ENCODE data around the gene APC.
"Not testable (repeated sequence)": the region's sequence is repeated elsewhere in the genome, so short reads cannot be mapped to it uniquely, and the experiment has no call there.

APC gene

DNA sequence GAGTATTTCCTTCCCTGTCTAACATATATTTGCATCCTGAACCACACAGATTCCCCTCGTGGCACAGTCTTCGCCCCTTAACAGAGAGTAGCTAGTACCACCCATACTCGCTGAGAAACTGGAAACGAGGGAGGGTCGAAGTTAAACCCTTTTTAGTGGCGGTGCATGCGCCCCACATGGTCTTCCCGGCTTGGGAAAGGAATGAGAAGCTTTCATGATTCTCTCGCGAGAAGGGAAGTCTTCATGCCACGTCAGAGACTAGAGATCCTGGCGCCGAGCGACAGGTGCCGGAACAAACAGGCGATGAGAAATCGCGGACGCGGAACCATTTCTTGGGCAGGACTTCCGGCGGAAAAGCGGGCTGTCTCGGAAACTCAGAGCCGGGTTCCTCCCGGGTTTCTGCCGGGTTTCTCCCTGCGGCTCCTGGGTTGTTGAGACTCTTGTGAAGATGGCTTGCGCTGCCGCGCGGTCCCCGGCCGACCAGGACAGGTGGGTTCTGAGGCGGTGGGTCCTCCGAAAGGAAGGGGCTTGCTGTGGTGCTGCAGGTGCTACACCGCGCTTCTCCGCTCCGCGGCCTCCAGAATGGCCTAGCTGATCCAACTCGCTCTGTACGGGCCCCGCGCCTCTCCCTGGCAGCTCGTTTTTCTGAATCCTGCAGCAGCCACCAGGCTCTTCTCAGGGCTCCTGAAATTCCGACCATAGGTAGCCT lies 123.4 kb downstream of the APC start, which contains the start of gene SRP19:
Gene SRP19, plus strand, starts transcription at position 359 of the 709 bp plus-strand sequence. Its CDS starts 90 bp downstream, at position 449.
- DNase-seq, result peak; percentile 98

DNA sequence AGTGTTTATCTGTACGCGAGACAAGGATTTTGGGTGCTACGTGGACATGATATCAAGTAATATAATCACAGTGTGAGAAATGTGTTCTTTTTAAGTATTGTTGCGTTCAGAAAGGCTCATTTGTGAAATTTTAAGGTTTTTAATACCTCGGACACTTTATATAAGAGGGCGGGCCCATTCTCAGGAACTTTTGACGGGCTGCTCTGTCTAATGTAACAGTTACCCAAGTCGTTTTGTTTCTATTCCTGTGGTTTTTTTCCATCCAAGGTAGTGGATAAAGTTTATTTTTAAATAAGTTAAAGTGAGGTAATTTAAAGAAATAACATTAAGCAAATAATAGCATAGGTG lies 123.9 kb downstream of the APC start:
- no peak for DNase-seq

- no peak for DNase-seq
These were observed 124.4 kb downstream of the APC start for GRCh38 chr5:112862085-112862484.

DNA sequence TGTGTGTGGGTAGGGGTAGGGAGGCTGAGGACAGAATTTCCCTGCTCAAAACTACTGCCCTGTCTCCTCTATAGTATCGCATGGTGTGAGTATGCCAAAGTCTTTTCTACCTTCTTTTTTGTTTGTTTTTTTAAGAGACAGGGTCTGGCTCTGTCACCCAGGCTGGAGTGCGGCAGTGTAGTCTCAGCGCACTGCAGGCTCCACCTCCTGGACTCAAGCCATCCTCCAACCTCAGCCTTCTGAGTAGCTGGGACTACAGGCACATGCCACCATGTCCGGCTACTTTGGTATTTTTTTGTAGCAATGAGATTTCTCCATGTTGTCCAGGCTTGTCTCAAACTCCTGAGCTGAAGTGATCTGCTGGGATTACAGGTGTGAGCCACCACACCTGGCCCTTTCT lies 125.9 kb downstream of the APC start:
- no peak for DNase-seq

DNA sequence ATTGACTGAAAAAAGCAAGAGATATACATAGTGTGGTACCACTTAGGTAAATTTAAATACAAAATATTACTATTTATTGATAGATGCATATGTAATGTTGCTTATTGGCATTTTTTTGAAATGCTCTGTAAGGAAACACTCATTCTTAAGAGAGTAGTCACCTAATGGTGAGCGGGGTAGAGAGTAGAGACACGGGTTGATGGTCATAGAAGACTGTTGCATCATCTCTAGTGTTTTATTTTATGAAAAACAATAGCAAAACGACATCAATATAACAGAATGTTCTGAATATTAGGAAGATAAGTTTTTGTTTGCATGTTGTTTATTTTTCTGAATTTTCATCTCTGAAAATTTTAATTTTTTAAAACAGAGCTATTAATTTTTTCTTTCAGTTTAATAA lies 127.4 kb downstream of the APC start:
- no peak for DNase-seq

GRCh38 chr5:112866739-112867138 lies 129.1 kb downstream of the APC start:
- DNase-seq, result no peak

- DNase-seq, result no peak
These were observed 129.7 kb downstream of the APC start for GRCh38 chr5:112867411-112867810.

DNA sequence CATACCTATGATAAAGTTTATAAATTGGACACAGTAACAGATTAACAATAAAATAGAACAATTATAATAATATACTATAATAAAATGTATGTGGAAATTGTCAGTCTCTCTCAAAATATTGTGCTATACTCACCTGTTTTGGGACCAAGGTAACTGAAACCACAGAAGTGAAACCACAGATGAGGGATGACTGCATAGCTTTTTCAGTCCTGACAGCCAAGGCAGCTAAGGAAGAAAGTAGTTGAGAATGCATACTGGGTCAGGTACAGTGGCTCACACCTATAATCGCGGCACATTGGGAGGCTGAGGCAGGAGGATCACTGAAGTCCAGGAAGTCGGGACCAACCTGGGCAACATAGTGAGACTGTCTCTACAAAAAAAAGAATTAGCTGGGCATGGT lies 132.3 kb downstream of the APC start:
- no peak for DNase-seq

DNA sequence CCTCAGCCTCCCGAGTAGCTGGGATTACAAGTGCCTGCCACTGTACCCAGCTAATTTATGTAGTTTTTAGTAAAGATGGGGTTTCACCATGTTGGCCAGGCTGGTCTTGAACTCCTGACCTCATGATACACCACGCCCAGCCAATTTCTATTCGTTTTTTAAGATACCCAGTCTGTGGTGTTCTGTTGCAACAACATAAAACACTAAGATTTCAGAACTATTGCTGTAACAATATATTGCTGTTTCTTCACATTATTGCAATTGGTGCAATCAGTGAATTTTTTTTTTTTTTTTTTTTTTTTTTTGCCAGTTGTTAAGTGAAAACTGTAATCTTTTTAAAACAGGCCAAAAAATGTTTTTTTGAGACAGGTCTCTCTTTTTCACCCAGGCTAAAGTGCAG lies 133.3 kb downstream of the APC start:
- DNase-seq, result no peak

DNA sequence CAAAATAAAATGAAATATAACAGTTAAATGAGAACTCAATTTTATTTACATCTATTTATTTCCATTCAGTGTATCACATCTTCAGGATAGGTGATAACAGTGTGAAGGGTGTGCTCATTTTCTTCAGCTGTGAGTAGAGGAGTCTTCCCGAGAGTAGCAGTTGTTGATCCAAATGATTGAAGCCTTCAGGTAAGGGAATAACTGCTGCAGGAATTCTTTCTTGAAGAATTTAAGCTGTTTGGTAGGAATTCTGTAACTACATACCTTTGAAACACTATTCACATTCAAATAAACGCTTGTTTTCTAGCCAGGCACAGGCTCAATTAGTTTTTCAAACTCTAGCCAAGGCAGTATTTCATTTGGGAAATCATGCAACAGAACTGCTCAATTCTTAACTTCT lies 138.7 kb downstream of the APC start:
- DNase-seq, result no peak

DNA sequence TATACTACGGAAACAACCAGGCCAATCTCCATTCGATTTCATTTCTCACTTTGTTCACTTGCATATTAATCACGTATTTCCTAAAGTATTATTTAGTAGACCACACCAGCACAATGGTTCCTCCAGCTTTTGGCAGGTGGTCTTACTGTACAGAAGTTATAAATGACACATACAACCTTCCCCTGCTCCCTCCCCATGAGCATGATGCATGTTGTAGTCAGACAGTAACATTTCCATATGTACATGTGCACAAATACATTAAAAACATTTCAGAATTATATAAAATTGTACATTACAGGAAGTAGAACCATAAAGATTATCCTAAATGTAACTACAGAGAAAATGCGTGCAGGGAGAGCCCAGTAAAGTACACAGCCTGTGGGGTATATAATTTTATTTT lies 140.4 kb downstream of the APC start:
- no peak for DNase-seq

GRCh38 chr5:112878760-112879159 lies 141.1 kb downstream of the APC start:
- no peak for DNase-seq

DNA sequence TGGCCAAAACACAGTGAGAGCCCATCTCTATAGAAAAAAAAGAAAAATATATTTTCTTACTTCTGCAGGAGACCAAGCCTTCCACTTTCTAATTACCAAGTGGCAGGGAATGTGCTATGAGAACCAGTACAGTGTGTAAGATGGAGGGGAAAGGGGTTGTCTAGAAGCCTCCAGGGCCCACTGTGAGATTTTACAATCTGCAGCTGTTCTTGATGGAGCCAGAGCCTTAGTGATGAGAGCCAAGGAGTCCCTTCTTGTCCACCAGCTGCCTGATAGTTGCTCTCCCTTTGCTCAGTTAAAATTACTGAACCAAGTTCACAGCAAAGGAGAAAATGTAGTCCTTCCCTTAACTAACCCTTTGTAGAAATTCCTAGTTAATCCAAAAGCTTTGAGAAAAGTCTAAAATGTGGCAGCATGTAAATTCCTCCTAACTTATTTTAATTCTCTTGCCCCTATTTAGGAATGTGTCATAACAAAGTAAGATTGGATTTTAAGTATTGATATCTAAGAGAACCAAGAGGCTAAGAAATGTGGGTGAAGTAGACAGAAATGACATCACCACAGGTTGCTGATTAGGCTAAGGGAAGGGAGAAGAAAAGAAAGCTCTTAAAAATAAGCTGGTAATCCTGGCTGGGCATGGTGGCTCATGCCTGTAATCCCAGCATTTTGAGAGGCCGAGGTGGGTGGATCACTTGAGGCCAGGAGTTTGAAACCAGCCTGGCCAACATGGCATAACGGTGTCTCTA lies 142.7 kb downstream of the APC start:
- DNase-seq, result no peak

DNA sequence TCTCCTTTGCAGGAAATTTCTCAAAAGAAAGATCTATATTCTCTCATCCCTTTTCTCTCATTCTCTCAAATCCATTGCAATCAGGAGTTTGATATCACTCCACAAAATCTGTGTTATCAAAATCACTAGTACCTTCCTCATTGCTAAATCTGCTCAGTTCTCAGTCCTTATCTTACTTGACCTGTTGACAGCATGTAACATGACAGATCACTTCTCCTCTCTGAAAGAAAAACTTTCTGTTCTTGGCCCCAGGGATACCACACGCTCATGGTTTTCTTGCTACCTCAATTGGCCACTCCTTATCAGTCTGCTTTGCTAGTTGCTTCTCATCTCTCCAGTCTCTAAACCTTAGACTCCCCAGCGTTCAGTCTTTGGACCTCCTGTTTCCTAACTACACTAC lies 145.5 kb downstream of the APC start:
- no peak for DNase-seq

DNA sequence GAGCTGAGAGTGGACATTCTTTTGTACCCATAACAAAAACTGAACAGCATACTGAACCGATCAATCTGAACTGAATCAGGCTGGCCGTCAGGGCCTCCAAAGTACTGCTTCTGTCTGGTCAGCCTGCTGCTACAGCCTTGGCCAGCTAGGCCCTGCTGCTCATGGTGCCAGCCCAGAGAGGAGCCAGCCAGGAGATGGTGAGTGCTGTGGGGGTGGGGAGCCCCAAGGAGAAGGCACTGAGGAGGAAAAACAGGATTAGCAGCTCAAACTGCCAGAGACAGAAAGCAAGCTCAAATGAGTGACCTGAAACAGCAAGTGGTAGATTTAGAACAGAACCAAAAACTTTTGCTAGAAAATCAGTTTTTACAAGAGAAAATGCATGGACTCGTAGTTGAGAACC lies 147.3 kb downstream of the APC start:
- no peak for DNase-seq

DNA sequence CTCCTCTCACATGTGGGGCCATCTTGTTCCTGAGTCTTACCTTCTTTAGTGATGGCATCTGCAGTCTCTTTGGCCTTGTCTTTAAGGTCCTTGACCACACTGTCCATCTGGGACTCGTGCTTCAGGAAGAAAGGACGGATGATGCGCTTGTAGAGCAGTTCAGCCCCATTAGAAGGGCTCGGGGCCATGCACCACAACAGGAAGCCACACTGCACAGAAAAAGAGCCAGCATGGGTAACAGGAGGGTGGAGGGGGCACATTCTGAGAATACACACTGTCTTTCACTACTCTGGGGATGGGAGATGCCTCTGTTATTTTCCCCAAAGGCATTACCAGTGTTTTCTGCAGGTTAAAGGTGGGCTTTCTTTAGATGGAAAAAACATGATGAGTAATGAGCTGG lies 149.3 kb downstream of the APC start:
- no peak for DNase-seq

GRCh38 chr5:112892066-112892465 lies 154.4 kb downstream of the APC start:
- DNase-seq, result not testable (repeated sequence)

DNA sequence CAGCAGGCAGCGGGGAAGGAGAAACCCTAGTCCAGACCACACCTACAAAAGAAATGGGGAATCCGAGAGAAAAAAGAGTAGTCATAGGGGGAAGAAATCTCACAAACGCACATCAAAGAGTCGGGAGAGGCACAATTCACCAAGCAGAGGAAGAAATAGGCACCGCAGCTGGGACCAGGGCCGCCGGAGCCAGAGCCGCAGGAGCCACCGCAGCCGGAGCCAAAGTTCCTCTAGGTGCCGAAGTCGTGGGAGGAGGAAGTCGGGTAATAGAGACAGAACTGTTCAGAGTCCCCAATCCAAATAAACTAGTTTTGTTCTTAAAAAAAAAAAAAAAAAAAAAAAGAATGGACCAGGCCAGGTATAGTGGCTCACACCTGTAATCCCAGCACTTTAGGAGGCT lies 155.1 kb downstream of the APC start:
- no peak for DNase-seq

- no peak for DNase-seq
These were observed 158.0 kb downstream of the APC start for GRCh38 chr5:112895682-112896081.
